Adrenal gland (tissue), 5 donors: Measurements from ENCODE around the gene ROR1.

Source experiments
- CTCF ChIP-seq, 6 experiments: fragments of 450-650 bp in 4 of 6; fragments of 200-600 bp in 2 of 6; sonication (generic) in 1 of 6; IDR thresholded peaks; 1 replicate in 5 of 6; 2 replicates in 1 of 6; pipeline versions ENCODE4 v1.5.1 to v1.8.0; 2016 to 2021; ENCODE audit warnings: antibody characterized with exemption in 6 of 6, mild to moderate bottlenecking in 2 of 6, moderate library complexity in 1 of 6
- POLR2A ChIP-seq, 2 donors: fragments of 450-650 bp; IDR thresholded peaks; one replicate each; pipeline ENCODE4 v1.6.1; 2017; ENCODE audit warnings: antibody characterized with exemption in 2 of 2, mild to moderate bottlenecking in 2 of 2, moderate library complexity in 1 of 2
- donor health status: DM: no; HTN: no; CAD: no.

- TF ChIP-seq POLR2A (IDR thresholded peaks at IDR 0.05) (no peak), CTCF (IDR thresholded peaks at IDR 0.05) (no peak)
Observed at GRCh38 chr1:63831409-63831808, 57.6 kb downstream of the ROR1 start.
